Astrocyte (in vitro differentiated cells and primary cell): ENCODE results near the gene ATP6V1B1.

Source experiments
- CTCF ChIP-seq: IDR thresholded peaks from 2 replicates; pipeline ENCODE4 v1.5.1; 2011; ENCODE audit warnings: low read depth, mild to moderate bottlenecking, inconsistent platforms, low read length, moderate library complexity; ENCODE audit not compliant: insufficient read depth
- EZH2 ChIP-seq: IDR thresholded peaks from 2 replicates; pipeline ENCODE4 v1.6.1; 2012; ENCODE audit warnings: mild to moderate bottlenecking, low read length, inconsistent platforms; ENCODE audit not compliant: insufficient read depth

- TF ChIP-seq CTCF (no peak), EZH2 (no peak)
Observed at GRCh38 chr2:71001981-71002570, 66.4 kb downstream of the ATP6V1B1 start.
